ENCODE data around the gene DPP9.

DNA sequence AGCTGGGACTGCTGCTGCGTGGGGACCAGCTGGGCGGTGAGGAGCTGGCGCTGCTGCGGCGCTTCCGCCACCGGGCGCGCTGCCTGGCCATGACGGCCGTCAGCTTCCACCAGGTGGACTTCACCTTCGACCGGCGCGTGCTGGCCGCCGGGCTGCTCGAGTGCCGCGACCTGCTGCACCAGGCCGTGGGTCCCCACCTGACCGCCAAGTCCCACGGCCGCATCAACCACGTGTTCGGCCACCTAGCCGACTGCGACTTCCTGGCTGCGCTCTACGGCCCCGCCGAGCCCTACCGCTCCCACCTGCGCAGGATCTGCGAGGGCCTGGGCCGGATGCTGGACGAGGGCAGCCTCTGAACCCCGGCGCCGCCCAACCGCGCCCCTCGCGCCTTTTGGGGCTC is 71.6 kb downstream of the DPP9 start:
- TF ChIP-seq, protein P1, sequence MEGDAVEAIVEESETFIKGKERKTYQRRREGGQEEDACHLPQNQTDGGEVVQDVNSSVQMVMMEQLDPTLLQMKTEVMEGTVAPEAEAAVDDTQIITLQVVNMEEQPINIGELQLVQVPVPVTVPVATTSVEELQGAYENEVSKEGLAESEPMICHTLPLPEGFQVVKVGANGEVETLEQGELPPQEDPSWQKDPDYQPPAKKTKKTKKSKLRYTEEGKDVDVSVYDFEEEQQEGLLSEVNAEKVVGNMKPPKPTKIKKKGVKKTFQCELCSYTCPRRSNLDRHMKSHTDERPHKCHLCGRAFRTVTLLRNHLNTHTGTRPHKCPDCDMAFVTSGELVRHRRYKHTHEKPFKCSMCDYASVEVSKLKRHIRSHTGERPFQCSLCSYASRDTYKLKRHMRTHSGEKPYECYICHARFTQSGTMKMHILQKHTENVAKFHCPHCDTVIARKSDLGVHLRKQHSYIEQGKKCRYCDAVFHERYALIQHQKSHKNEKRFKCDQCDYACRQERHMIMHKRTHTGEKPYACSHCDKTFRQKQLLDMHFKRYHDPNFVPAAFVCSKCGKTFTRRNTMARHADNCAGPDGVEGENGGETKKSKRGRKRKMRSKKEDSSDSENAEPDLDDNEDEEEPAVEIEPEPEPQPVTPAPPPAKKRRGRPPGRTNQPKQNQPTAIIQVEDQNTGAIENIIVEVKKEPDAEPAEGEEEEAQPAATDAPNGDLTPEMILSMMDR (IDR thresholded peaks at IDR 0.05) = no peak
- TF ChIP-seq EP300 (IDR thresholded peaks at IDR 0.05) (no peak), POLR2AphosphoS5 (IDR thresholded peaks at IDR 0.05) (no peak)

Measured in gastroesophageal sphincter (tissue), 3 donors.